HEK293 (cell line): ENCODE measurements around the gene PARD6B.

Source experiments
- CTCF ChIA-PET: fragments of 350-600 bp; formaldehyde crosslinking; extraction: SDS; loops from one replicate; lab custom pipeline; 2021; ENCODE audit warnings: antibody characterized with exemption; lab: Yijun Ruan, JAX
- POLR2A ChIA-PET: fragments of 300-600 bp; formaldehyde crosslinking; extraction: SDS; loops from one replicate; lab custom pipeline; 2020; ENCODE audit warnings: antibody characterized with exemption, inconsistent platforms; lab: Yijun Ruan, JAX
- H3K27ac ChIP-seq: fragments of 200-500 bp; sonication (Bioruptor generic); 2 replicates; pipeline ENCODE4 v1.5.1; 2014; ENCODE audit warnings: low read depth, low read length, control low read depth, inconsistent platforms; ENCODE audit errors: extremely low read depth
- H3K36me3 ChIP-seq, 2 experiments: fragments of 200-500 bp in 1 of 2; sonication (Bioruptor generic) in 1 of 2; 1 replicate in 1 of 2; 2 replicates in 1 of 2; pipeline ENCODE4 v1.5.1; 2014 to 2017; ENCODE audit warnings: inconsistent platforms in 2 of 2, low read length in 2 of 2; ENCODE audit not compliant: control insufficient read depth in 2 of 2, insufficient read depth in 1 of 2
- H3K4me1 ChIP-seq: fragments of 200-500 bp; sonication (Bioruptor generic); 2 replicates; pipeline ENCODE4 v1.5.1; 2014; ENCODE audit warnings: mild to moderate bottlenecking, low read length, inconsistent platforms; ENCODE audit not compliant: control insufficient read depth, insufficient read depth
- H3K4me3 ChIP-seq: 2 replicates; pipeline ENCODE4 v1.5.1; 2011; ENCODE audit warnings: low read depth, mild to moderate bottlenecking, control low read depth, low read length, moderate library complexity
- H3K9me3 ChIP-seq: fragments of 200-500 bp; sonication (Bioruptor generic); 2 replicates; pipeline ENCODE4 v1.5.1; 2014; ENCODE audit warnings: low read depth, low read length, inconsistent platforms; ENCODE audit not compliant: control insufficient read depth, insufficient read depth
- ELK4 ChIP-seq: IDR thresholded peaks from 2 replicates; pipeline ENCODE4 v1.6.1; 2011; ENCODE audit warnings: mild to moderate bottlenecking, low read depth, low read length, borderline replicate concordance
- HOXA7 ChIP-seq: sonication (generic); formaldehyde crosslinking; IDR thresholded peaks from 2 replicates; pipeline ENCODE4 v1.8.1; 2022; ENCODE audit warnings: missing genetic modification reagents, borderline replicate concordance
- PATZ1 ChIP-seq: fragments of 450-650 bp; formaldehyde crosslinking; IDR thresholded peaks from 2 replicates; pipeline ENCODE4 v1.5.1; 2016; ENCODE audit warnings: missing biosample characterization, missing genetic modification characterization
- PRDM4 ChIP-seq: fragments of 450-650 bp; formaldehyde crosslinking; IDR thresholded peaks from 2 replicates; pipeline ENCODE4 v1.5.1; 2017; ENCODE audit warnings: missing biosample characterization, missing genetic modification characterization
- SETDB1 ChIP-seq: IDR thresholded peaks from one replicate; pipeline ENCODE4 v1.6.1; 2017; ENCODE audit warnings: mild to moderate bottlenecking, low read length, moderate library complexity, mixed read lengths; ENCODE audit not compliant: insufficient read length
- ZBTB26 ChIP-seq: fragments of 450-650 bp; formaldehyde crosslinking; optimal IDR thresholded peaks from 2 replicates; pipeline ENCODE3; 2016; ENCODE audit warnings: missing biosample characterization, mild to moderate bottlenecking, missing genetic modification characterization
- ZIC2 ChIP-seq: fragments of 450-650 bp; formaldehyde crosslinking; IDR thresholded peaks from 2 replicates; pipeline ENCODE4 v1.5.1; 2016; ENCODE audit warnings: missing biosample characterization, missing genetic modification characterization
- ZNF10 ChIP-seq: fragments of 450-650 bp; formaldehyde crosslinking; IDR thresholded peaks from 2 replicates; pipeline ENCODE4 v1.5.1; 2017; ENCODE audit warnings: missing biosample characterization, missing genetic modification characterization
- ZNF223 ChIP-seq: fragments of 450-650 bp; formaldehyde crosslinking; IDR thresholded peaks from 2 replicates; pipeline ENCODE4 v1.5.1; 2016; ENCODE audit warnings: missing biosample characterization, missing genetic modification characterization
- ZNF324 ChIP-seq: fragments of 450-650 bp; formaldehyde crosslinking; IDR thresholded peaks from 2 replicates; pipeline ENCODE4 v1.5.1; 2016; ENCODE audit warnings: missing biosample characterization, missing genetic modification characterization
- ZNF341 ChIP-seq: fragments of 450-650 bp; formaldehyde crosslinking; IDR thresholded peaks from 2 replicates; pipeline ENCODE4; 2016; ENCODE audit warnings: low read depth, missing biosample characterization, missing genetic modification characterization
- ZNF354C ChIP-seq: fragments of 450-650 bp; formaldehyde crosslinking; IDR thresholded peaks from 2 replicates; pipeline ENCODE4 v1.5.1; 2016; ENCODE audit warnings: missing biosample characterization, missing genetic modification characterization, low read depth, borderline replicate concordance
- ZNF362 ChIP-seq: fragments of 450-650 bp; formaldehyde crosslinking; IDR thresholded peaks from 2 replicates; pipeline ENCODE4 v1.5.1; 2016; ENCODE audit warnings: missing biosample characterization, missing genetic modification characterization
- ZNF544 ChIP-seq: fragments of 450-650 bp; formaldehyde crosslinking; IDR thresholded peaks from 2 replicates; pipeline ENCODE4 v1.5.0; 2017; ENCODE audit warnings: missing biosample characterization, missing genetic modification characterization
- ZNF560 ChIP-seq: fragments of 450-650 bp; formaldehyde crosslinking; IDR thresholded peaks from 2 replicates; pipeline ENCODE4 v1.5.1; 2017; ENCODE audit warnings: missing biosample characterization, missing genetic modification characterization, borderline replicate concordance
- ZNF624 ChIP-seq: fragments of 450-650 bp; formaldehyde crosslinking; IDR thresholded peaks from 2 replicates; pipeline ENCODE4 v1.5.1; 2017; ENCODE audit warnings: missing biosample characterization, missing genetic modification characterization
- ZNF645 ChIP-seq: fragments of 450-650 bp; formaldehyde crosslinking; IDR thresholded peaks from 2 replicates; pipeline ENCODE4; 2016; ENCODE audit warnings: missing biosample characterization, missing genetic modification characterization
- ZNF692 ChIP-seq: fragments of 450-650 bp; formaldehyde crosslinking; IDR thresholded peaks from 2 replicates; pipeline ENCODE4 v1.5.1; 2016; ENCODE audit warnings: missing biosample characterization, missing genetic modification characterization
- ZXDB ChIP-seq: fragments of 450-650 bp; formaldehyde crosslinking; IDR thresholded peaks from 2 replicates; pipeline ENCODE4 v1.5.1; 2016; ENCODE audit warnings: missing biosample characterization, missing genetic modification characterization

PARD6B gene

GRCh38 chr20:50689864-50690649 is 41.3 kb upstream of the PARD6B start:
- TF ChIP-seq ZNF354C (no peak), ZNF324 (tag by site-specific recombination) (no peak), ZIC2 (tag by site-specific recombination) (peak; percentile 53), ZNF341 (peak; percentile 61), PRDM4 (tag by site-specific recombination) (peak; percentile 50; the same call in 1 of the 2 replicates)
- TF ChIP-seq, all 188 proteins: peak for 3
- no peak overlapping the region for H3K27ac ChIP-seq
- H3K4me1 ChIP-seq: no peaks in the 10 kb centered on the region
- POLR2A ChIA-PET: no interaction called here
- no peaks in the 10 kb centered on the region for H3K36me3 ChIP-seq
- no peaks in the 10 kb centered on the region for H3K9me3 ChIP-seq
- no peak overlapping the region for H3K4me3 ChIP-seq
- CTCF ChIA-PET: interaction anchor here (0.7 to 2.0 kb wide), 2 partner anchors 55 to 64 kb away, joined by 3 to 7 read pairs; no protein-coding TSS in a partner anchor

- Histone ChIP-seq H3K36me3 (no peaks in the 10 kb centered on the region), H3K4me3 (no peak within 1 kb of the TSS), H3K27ac (no peak within 1 kb of the TSS), H3K9me3 (no peaks in the 10 kb centered on the region), H3K4me1 (no peaks in the 10 kb centered on the region)
- CTCF ChIA-PET: interaction anchor here (0.7 to 2.0 kb wide), 3 partner anchors 55 to 65 kb away, joined by 3 to 7 read pairs (median 3); no protein-coding TSS in a partner anchor
- POLR2A ChIA-PET: no interaction called here
- TF ChIP-seq ELK4 (no peak), ZXDB (tag by site-specific recombination) (no peak), HOXA7 (CRISPR knock-in tag) (no peak), ZNF645 (tag by site-specific recombination) (no peak), ZNF362 (no peak), ZNF624 (tag by site-specific recombination) (no peak), ZNF223 (tag by site-specific recombination) (no peak), ZNF544 (no peak), ZNF560 (tag by site-specific recombination) (no peak), ZNF10 (tag by site-specific recombination) (no peak), ZNF692 (no peak), PATZ1 (tag by site-specific recombination) (no peak), ZBTB26 (no peak), SETDB1 (no peak)
Observed at GRCh38 chr20:50690650-50691572, 40.5 kb upstream of the PARD6B start, which contains the start of gene RIPOR3. TSS of gene RIPOR3 (minus strand) at chr20:50691542. CDS start at chr20:50691128, 414 bp downstream.
